Parathyroid adenoma (tissue), 2 donors: ENCODE measurements around the gene MAGI2.

Source experiments
- H2AFZ ChIP-seq: fragments of 300-600 bp; sonication (generic); one replicate; pipeline ENCODE4 v1.7.0; 2017; ENCODE audit warnings: antibody characterized with exemption, mild to moderate bottlenecking
- H3K27ac ChIP-seq: fragments of 300-600 bp; sonication (generic); one replicate; pipeline ENCODE4 v1.7.0; 2017
- H3K27me3 ChIP-seq: fragments of 300-600 bp; sonication (generic); one replicate; pipeline ENCODE4 v1.7.0; 2017; ENCODE audit warnings: low read length; ENCODE audit not compliant: control insufficient read depth, insufficient read depth
- H3K36me3 ChIP-seq: fragments of 300-600 bp; sonication (generic); one replicate; pipeline ENCODE4 v1.7.0; 2017; ENCODE audit warnings: low read length; ENCODE audit not compliant: control insufficient read depth, insufficient read depth
- H3K4me1 ChIP-seq: fragments of 300-600 bp; sonication (generic); one replicate; pipeline ENCODE4 v1.7.0; 2017; ENCODE audit warnings: control low read depth
- H3K4me2 ChIP-seq: fragments of 300-600 bp; sonication (generic); one replicate; pipeline ENCODE4 v1.7.0; 2017; ENCODE audit warnings: low read length
- H3K4me3 ChIP-seq: fragments of 300-600 bp; sonication (generic); one replicate; pipeline ENCODE4 v1.7.0; 2017; ENCODE audit warnings: low read depth, low read length
- H3K79me2 ChIP-seq: fragments of 300-600 bp; sonication (generic); one replicate; pipeline ENCODE4 v1.7.0; 2017; ENCODE audit warnings: control low read depth
- H3K9ac ChIP-seq: fragments of 300-600 bp; sonication (generic); one replicate; pipeline ENCODE4 v1.7.0; 2017; ENCODE audit warnings: mild to moderate bottlenecking
- H3K9me3 ChIP-seq: fragments of 300-600 bp; sonication (generic); one replicate; pipeline ENCODE4 v1.7.0; 2017; ENCODE audit warnings: low read length; ENCODE audit not compliant: control insufficient read depth
- TF ChIP-seq, protein P1 (sequence below): fragments of 300-600 bp; sonication (generic); IDR thresholded peaks from one replicate; pipeline ENCODE4 v1.7.0; 2017; ENCODE audit warnings: antibody characterized with exemption, mild to moderate bottlenecking
- donor health status: primary hyperparathyroidism.

The MAGI2 gene

DNA sequence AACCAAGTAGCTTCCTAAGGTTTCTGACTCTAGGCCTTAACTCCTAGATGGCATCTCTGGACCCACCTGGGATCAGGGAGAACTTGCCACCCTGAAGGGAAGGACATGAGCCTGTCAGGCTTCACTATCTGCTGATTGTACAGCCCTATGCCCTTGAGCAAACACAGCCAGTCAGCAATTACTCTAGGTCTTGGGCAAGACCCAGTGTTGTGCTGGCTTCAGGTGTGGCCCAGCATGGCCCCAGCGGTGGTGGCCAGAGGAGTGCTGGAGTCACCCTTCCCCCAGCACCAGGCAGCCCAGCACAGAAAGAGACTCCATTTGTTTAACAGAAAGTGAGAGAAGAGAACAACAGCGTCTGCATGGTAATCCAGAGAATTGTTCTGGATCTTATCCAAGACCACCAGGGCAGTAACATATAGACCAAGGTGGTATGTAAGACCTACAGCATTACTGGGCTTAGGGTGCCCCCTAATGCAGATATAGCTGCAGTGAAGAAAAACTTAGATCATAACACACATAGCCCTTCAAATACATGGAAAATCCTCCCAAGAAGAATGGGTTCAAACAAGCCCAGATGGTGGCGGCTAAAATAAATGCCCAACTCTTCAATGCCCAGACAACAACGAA is 207.7 kb downstream of the MAGI2 start:
- no peaks in the 10 kb centered on the region for H3K79me2 ChIP-seq
- H3K36me3 ChIP-seq = no peaks in the 10 kb centered on the region
- no peak overlapping the region for H2AFZ ChIP-seq
- no peak overlapping the region for H3K27ac ChIP-seq
- H3K4me1 ChIP-seq = peaks cover 3% of the 10 kb centered on the region
- H3K9me3 ChIP-seq = no peaks in the 10 kb centered on the region
- TF ChIP-seq, protein P1, sequence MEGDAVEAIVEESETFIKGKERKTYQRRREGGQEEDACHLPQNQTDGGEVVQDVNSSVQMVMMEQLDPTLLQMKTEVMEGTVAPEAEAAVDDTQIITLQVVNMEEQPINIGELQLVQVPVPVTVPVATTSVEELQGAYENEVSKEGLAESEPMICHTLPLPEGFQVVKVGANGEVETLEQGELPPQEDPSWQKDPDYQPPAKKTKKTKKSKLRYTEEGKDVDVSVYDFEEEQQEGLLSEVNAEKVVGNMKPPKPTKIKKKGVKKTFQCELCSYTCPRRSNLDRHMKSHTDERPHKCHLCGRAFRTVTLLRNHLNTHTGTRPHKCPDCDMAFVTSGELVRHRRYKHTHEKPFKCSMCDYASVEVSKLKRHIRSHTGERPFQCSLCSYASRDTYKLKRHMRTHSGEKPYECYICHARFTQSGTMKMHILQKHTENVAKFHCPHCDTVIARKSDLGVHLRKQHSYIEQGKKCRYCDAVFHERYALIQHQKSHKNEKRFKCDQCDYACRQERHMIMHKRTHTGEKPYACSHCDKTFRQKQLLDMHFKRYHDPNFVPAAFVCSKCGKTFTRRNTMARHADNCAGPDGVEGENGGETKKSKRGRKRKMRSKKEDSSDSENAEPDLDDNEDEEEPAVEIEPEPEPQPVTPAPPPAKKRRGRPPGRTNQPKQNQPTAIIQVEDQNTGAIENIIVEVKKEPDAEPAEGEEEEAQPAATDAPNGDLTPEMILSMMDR = no peak
- H3K27me3 ChIP-seq = no peaks in the 10 kb centered on the region
- H3K9ac ChIP-seq = no peak overlapping the region
- no peak overlapping the region for H3K4me3 ChIP-seq
- no peak overlapping the region for H3K4me2 ChIP-seq

DNA sequence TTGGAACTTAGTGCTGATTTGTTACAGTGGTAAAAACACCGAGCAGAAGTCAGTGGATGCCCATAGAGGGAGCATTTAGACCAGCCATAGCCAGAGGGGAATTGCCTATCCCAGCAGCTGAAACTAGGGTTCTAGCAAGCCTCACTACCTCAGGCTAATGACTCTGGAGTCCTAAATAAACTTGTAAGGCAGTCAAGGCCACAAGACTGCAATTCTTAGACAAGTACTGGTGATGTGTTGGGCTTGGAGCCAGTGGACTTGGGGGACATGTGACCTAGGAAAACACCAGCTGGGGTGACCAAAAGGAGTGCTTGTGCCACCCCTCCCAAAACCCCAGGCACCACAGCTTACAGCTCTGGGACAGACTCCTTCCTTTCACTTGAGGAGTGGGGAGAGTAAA is 209.0 kb downstream of the MAGI2 start:
- Histone ChIP-seq H3K79me2 (no peaks in the 10 kb centered on the region), H3K4me2 (no peak overlapping the region)

GRCh38 chr7:79241288-79242060 is 212.0 kb downstream of the MAGI2 start:
- H3K4me3 ChIP-seq = no peak overlapping the region
- H3K4me1 ChIP-seq = peaks cover 3% of the 10 kb centered on the region
- no peaks in the 10 kb centered on the region for H3K36me3 ChIP-seq
- no peak overlapping the region for H2AFZ ChIP-seq
- no peaks in the 10 kb centered on the region for H3K9me3 ChIP-seq
- no peak overlapping the region for H3K27ac ChIP-seq
- no peak overlapping the region for H3K9ac ChIP-seq
- no peak overlapping the region for H3K4me2 ChIP-seq
- no peaks in the 10 kb centered on the region for H3K79me2 ChIP-seq
- no peaks in the 10 kb centered on the region for H3K27me3 ChIP-seq
- TF ChIP-seq, protein P1 = no peak

More for the DNA sequence above, 209.0 kb downstream of the MAGI2 start:
- Histone ChIP-seq H3K4me3 (no peak overlapping the region), H3K27me3 (no peaks in the 10 kb centered on the region), H3K9me3 (no peaks in the 10 kb centered on the region), H3K36me3 (no peaks in the 10 kb centered on the region), H2AFZ (no peak overlapping the region), H3K9ac (no peak overlapping the region), H3K27ac (no peak overlapping the region), H3K4me1 (peaks cover 3% of the 10 kb centered on the region)
- TF ChIP-seq, protein P1 = no peak

DNA sequence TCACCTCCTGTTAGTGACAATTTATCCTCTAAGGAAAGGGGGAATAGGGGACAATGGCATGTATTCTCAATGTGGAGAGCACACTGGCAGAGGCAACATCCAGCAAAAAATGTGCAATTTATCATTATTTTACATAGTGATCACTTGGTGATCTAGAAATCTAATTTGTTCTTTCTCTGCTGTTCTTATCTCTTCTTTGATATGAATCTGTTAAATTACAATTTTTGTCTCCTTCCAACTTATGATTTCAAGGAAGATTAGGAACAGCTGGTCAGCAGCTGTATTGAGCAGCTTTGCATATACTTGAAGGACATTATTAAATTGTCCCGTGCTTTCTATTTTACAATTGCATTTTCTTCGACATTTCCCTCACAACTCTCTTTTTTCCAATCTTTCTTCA is 213.1 kb downstream of the MAGI2 start:
- no peaks in the 10 kb centered on the region for H3K79me2 ChIP-seq

More for the DNA sequence above, 213.1 kb downstream of the MAGI2 start:
- Histone ChIP-seq H3K36me3 (no peaks in the 10 kb centered on the region), H3K27me3 (no peaks in the 10 kb centered on the region), H3K4me3 (no peak overlapping the region), H3K4me1 (peaks cover 3% of the 10 kb centered on the region), H3K27ac (no peak overlapping the region), H3K9ac (no peak overlapping the region), H3K4me2 (no peak overlapping the region), H2AFZ (no peak overlapping the region), H3K9me3 (no peaks in the 10 kb centered on the region)
- TF ChIP-seq, protein P1 = no peak
